Renal cortical epithelial cell (primary cell): ENCODE results near the gene ZNF462. TPM values are rescaled to one million over a fixed set of nuclear protein-coding genes. Genes with fewer than 3 reads are reported as not detected.
A peak's percentile ranks its signal among the peaks of the same experiment; 100 is the strongest.

Source experiments
- DNase-seq: peaks from one replicate; pipeline ENCODE4 v3.0.0-alpha.2; 2011; ENCODE audit warnings: low read depth
- total RNA-seq: library from RNA; depleted of rRNA; stranded (reverse); fragments of >200 nt; gene quantifications from 2 replicates; pipeline ENCODE4 v1.2.3, GENCODE V29; 2014

ZNF462 gene
- total RNA-seq, 1 donor from 2014 or later = 36.1 TPM

DNA sequence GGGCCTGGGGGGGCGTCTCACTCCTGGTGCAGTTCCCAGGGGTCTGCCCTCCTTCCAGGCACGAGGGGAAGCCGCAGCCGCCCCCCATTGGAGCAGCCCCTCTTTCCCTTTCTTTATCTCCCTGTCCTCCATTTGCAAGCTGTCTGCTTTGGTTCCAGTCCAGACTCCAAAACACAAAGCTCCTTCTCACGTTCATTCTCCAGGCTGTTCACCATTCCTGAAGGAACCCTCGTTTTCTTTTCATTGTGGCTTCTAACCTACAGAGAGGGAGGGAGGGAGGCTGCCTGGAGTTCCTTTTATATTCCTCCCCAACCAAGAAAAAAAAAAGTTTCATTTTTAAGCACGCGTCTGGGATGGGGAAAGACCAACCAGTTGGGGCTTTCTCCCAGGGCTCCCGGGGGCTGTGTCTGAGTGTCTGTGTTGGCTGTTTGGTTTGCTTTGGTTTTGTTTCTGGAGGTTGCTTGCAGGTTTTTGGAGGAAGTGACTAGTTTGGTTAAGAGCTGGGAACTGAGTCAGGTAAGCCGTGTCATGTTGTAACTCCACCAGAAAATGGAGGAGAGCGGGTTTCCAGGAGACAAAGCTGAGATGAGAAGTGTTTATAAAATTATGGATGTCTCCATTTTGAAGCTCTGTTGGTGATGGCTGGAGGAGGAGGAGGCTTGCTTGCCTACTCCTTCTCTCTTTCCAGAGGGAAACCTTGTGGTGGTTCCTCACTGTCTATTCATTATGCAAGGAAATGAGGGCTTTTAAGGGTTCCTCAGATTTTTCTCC, 1.6 kb downstream of the ZNF462 start:
- no peak for DNase-seq

DNA sequence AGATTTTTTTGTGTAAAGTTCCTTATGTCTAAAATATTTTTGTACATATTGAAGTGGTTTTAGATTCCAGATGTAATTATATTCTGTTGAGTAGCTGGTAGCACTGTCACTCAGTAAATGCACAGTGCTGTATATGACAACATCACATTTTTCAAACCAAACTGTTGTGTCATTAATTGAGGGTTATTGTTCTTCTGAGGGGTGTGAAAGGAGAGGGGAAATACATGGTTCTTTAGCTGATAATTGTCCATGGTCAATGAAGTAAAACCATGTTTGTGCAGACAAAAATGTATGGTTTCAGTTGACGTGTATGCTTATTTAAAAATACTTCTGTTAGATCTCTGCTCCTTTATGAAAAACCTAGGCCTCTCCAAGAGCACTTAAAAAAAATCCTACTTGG, 3.3 kb downstream of the ZNF462 start:
- DNase-seq = no peak

DNA sequence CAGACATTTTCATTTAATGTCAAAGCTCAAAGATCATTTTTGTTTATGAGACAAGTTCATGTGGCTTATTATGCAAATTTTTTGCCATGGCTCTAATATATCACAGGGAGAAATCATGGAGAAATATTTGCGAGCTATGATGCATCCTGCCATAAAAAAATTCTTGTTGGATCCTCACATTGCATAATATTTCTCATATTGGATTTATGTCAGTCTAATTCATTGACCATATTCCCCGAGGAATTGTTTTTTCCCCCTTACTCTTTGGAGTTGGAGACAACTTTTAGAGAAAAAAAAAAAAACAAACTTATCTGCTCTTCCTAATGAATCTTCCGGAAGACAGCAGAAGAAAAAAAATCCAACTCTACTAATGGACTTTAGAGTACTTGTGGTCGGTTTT, 4.3 kb downstream of the ZNF462 start:
- no peak for DNase-seq

DNA sequence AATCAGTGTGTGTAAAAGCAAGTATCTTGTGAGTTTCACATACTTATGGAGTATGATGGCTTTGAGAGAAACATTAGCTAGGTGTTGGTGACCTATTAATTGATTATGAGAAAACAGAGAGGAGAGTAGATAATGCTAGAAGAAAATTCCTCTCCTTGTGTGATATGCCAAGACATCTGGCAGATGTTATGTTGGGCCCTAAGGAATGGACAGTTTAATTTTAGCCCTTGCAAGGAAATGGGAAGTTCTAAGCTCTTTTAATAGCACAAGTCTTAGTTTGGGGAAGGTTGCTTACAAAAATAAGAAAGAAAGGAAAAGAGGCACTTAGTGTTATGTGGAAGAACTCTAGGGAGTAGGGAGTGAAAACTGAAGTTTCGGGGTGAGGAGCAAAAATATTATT, 5.1 kb downstream of the ZNF462 start:
- no peak for DNase-seq

DNA sequence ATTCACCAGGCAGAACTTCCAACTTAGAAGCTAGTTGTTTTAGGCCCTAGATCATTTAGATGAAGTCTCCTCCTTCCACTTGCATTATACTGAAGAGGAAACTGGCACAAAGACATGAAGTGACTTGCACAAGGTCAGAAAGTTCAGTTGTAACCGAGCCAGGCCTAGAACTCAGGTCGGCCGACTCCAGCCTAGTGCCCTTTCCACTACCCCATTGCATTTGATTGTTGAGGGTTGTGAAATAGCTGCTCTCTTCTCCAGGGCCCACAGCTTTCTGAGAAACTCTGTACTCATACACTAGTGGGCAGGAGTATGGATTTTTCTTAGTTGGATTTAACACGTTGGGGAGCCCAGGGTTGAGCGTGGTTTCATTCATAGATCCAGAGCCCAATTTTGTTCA, 5.6 kb downstream of the ZNF462 start:
- DNase-seq = no peak

DNA sequence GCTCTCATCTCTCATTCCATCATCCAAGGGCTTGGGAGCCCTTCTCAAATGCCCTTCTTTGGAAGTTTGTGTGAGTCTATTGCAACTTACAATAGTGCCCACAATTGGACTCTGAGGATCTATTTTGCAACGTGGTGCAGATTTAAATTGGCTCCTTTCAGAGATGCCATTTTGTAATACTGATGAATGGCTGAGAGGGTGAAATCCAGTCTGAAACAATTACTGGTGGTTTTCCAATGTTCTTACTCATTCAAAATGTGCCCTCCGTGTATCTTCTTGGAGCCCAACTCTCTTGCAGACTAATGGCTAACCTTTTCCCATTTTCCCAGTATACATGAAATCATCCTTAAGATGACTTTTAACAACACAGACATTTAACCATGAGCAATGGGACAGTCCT, 6.1 kb downstream of the ZNF462 start:
- peak; percentile 76 for DNase-seq

DNA sequence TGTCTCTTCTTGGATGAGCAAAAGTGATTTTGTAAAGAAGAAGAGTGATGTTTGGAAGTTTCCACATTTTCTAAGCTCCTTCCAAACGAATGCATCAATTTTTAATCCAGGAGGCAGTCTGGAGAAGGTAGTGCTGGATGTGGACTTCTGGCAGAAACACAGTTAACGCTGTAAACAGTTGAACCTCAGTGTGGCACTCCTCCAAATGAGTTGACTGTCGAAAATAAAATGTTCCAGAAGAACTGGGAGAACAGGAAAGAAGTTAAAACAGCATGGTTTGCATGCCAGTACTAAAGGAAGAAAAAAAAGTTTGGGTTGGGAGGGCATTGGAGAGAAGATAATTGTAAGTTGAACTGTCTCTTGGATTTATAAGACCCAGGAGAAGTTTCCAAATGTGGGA, 6.5 kb downstream of the ZNF462 start:
- no peak for DNase-seq

DNA sequence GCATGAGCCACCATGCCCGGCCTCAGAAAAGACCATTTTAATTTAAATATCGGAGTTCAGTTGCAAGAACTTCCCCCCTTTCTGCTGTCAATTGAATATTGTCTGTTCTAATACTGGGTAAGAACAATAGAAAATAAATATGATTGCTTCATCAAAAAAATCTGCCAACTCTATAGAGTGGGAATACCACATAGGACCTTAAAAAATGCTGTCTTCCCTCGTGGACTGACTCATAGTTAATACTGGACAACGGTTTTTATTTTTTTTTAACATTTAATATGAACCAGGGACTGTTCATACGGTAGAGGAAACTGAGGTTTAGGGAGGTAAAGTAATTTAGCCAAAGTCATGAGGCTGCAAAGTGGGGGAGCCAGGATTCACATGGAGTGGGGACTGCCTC, 9.7 kb downstream of the ZNF462 start:
- DNase-seq = no peak

DNA sequence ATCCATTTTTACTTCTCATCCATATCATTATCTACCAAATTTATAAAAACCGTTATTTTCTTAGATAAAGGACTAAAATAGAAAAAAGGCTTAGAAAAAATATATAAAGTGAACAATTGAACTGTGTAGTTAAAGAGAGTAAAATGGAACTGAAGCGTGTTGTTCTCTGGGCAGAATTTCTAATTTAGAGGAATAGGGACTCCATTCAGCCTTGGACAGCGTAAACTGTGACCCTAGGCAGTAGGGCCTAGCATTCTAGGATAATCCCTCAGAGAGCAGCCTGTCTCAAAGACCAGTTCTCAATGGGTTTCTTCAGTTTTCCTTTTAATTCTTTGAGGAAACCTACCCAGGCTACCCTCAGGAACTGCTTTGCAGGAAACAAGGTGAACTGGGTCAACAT, 11.1 kb downstream of the ZNF462 start:
- no peak for DNase-seq

DNA sequence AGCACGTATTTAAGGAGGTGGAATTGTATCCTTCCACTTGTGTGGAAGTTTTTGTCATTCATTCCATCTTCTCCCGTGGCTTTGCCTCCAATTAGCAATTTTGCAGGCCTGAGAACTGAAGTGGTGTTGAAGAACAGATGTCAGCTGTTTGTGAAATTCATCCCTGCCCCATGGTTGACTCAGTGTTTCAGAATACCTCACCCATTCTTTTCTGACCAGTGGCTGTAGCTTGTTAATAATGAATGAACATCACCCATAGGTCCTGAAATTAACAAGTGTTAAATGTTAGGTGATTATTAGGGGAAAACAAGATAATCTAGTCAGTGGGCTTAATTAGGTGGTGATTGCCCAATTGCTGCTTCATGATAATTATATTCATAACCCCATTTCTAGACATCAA, 11.7 kb downstream of the ZNF462 start:
- DNase-seq = no peak

DNA sequence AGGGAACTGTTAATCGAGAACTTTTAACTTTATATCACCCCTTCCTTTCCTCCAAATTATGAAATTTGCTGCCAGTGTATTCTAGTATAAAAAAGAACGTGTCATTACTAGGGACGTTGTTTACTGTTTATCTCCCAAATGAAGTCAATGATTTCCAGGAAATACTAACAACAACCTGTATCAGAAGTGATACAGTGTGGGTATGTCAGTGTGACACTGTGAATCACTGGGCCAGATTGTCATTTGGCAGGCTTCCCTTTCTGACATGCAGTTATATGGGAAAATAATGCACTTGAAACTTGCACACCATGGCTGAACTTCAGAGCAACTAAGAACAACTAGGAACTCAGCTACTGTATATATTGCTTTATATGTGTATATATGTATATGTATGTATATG, 12.6 kb downstream of the ZNF462 start:
- DNase-seq = no peak

DNA sequence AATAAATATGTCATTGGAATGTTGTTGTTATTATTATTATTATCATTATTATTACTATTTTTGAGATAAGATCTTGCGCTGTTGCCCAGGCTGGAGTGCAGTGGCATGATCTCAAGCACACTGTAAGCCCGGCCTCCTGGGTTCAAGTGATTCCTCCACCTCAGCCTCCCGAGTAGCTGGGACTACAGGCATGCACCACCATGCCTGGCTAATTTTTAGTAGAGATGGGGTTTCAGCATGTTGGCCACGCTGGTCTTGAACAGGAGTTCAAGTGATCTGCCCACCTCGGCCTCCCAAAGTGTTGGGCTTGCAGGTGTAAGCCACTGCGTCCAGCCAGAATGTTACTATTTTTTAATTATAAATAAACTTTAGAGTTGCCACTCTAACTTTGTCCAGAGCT, 14.4 kb downstream of the ZNF462 start:
- no peak for DNase-seq

DNA sequence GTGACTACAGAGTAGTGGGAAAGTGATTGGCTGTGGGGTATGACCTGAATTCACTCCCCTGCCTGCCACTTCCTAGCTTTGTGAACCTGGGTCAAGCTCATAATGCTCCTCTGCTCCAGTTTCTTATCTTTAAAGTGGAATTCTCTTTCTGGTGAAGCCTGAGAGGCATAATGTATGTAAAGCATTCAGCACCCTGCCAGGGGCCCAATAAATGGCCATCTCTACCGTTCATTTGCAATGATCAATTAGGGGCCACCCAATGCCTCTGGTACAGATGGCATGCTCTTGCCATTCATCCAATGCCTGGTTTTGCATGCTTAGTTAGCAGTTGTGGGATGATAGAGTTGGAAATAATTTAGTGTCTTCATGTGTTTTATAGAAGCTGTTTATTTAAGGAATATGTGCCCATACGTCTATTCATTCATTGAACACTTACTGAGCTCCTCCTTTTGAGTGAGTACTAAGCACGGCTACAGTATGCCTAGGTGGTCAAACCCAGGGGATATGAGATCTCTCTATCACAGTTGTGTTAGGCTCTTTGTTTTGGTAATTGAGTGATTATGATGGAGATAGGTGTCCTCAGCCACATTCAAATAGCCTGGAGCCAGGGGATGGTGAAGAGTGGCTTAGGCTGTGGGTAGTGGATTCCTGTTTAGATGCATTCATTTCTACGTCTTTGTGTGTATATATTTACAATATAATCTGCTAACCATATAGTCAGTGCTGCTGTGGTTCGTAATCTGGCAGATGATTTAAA, 15.3 kb downstream of the ZNF462 start:
- DNase-seq = no peak

DNA sequence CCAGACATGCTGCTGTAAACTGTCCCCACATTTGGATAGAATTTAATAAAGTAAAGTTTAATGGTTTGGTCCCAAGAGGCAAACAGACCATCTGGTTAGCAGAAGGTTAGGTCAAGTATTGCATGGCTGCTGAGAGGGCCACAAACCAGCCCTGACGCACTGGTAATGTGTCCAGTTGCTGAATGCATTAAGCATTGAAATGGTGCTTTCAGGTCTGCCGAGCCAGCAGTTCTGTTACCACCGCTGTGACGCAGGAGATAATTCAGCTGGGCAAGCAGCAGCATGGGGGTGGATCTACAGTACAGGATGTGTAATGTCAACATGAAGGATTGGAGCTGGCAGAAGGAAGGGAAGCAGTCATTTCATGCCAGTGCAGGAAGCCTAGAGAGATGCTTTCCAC, 16.0 kb downstream of the ZNF462 start:
- DNase-seq = peak; percentile 88

DNA sequence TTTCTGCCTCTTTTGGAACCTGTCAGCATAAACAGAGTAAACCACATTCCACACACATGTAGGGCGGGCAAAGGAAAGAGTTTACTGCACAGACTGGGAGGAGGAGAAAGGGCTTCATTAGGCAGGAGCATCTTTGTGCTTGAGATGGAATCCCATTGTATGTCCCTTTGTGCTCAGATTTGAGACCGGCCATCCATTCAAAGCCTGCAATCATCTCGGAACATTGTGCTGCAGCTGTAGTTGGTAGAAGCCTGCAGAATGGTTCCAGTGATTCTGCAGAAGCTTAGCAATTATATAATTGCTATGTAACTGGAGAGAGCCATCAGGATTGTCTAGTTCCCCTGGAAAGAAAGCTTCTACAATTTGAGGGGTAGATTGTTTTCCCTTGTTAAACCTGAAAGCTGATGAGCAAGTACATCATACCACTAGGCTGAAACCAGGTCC, 16.5 kb downstream of the ZNF462 start:
- DNase-seq = no peak

DNA sequence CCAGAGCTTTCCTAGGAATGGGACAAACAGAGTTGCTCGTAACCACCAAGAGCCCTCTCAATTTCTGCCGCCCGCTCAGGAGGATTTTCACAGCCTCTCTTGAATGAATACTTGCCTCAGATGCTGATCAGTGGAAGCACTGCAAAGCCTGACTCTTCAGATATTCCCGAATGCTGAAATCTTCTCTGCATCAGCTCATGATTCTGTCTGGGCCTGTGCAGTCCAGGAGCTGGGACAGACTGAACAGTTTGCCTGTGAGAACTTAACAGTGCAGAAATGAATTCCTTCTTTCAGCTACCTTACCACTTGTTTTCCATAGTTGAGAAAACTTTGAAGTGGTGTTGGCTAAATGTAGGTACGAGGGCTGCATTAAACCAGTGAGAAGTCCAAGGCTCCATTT, 17.1 kb downstream of the ZNF462 start:
- no peak for DNase-seq

DNA sequence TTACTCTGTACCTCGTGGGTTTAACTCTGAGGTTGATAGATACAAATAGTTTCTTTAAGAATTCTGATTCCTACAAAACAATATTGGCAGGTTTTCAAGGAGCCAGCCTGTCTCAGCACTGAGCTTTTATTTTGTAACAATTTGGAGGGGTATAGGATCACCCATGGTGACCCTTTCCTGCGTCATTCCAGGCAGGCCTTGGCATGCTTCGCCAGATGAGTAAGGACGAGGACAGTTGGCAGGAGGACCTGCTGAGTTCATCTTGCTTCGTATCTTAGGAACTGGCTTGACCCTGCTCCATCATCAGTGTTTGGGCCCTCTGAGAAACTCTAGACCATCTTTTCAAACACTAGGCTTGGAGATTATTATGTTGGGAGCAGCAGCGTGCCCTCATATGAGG, 17.9 kb downstream of the ZNF462 start:
- no peak for DNase-seq

DNA sequence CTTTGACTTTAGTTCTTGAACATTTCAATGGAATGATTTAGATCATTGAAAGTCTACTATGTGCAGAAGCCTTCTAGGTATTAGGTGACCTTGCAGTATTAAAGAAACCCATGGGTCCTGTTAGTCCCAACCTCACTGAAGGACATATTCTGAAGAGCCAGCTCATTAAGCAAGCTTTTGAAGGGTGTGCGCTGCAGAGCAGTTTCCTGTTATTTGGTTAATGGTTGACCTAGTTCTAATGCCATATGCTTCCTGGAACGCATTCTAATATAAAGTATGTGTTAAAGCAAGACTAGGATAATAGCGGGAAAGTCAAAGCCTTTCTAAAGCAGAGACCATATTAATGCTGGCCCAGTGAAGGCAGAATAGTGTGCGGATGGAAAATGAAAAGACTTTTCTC, 20.1 kb downstream of the ZNF462 start:
- DNase-seq = peak; percentile 90

DNA sequence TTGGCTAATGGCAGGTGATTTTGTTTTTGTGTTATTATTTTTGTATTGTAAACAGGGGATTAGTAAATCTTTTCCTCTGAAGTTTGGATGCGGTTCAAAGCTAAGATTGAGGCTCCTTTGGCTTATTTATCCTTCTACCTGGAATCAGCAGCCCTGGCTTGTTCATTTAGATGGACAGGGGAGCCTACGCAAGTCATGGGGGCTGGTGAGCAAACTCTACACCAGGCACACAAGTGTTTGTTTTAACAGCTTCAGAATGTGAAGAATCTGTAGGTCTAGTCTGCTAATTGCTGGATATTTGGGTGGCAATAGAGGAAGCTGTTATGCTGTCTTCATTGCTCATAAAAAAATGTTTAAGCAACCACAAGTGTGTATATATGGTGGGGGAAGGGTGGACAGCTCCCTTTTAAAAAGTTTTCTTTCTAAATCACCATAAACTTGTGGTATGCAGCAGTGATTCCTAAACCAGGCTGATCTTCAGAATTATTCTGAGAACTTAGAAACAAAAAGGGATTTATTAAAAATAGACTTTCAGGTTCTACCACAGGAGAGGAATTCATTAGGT, 20.7 kb downstream of the ZNF462 start:
- peak; percentile 57 for DNase-seq

DNA sequence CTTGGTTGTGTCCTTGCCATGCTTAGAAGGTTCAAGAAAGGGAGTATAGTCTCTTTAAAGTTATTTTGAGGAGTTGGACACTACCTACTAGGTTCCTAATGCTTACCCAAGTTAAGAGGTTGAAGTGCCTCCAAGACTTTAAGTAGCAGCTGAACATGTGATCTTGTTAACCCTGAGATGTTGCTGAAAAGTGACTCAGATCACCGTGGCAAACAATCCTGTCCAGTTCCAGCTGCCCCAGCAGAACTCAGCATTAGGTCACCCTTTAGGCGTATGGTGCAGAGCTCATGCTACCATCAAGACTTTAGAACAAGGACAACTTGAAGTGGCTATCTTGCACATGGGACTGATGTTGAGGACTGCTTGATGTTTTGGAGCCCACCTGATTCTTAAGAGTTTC, 22.5 kb downstream of the ZNF462 start:
- DNase-seq = peak; percentile 93

DNA sequence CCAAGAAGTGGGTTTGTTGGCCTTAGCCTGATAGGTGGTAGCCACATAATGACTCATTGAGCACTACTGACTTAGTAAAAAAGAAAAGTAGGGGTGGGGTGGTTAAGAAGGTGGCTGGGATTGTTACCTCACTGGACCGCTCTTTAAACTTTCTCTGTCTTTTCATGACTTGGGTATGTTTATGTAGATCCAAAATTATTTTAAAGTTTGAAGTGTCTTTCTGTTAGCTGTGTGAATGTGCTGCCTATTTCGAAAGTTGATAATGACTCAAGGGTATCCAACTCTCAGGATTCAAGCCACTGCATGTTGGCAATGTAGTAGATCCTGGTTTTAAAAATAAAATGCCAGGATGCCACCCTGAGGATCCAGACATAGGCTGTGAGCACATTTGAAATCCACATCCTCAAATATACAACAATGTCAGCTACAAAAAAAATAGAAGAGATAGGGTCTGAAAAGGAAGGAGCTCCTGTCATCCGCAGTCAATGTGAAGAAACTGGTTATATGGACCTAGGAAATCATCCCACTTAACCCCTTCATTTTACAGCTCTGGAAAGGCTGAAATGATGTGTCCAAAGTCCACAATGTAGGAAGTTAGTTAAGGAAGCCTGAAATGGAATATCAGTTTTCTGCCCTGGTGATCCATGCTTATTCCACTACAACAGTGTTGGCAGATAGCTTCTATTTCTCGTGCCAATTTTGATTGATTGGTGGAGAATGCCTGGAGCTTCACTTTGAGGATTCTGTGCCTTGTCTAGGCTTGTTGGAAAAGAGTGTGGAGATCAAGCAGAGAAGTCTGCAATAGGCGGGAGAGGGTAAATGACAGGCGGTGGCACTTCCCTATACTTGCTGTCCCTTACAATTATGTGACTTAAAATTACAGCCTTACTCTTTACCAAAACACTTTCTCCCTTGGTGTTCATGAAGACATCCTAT, 23.4 kb downstream of the ZNF462 start:
- DNase-seq = peak; percentile 53

DNA sequence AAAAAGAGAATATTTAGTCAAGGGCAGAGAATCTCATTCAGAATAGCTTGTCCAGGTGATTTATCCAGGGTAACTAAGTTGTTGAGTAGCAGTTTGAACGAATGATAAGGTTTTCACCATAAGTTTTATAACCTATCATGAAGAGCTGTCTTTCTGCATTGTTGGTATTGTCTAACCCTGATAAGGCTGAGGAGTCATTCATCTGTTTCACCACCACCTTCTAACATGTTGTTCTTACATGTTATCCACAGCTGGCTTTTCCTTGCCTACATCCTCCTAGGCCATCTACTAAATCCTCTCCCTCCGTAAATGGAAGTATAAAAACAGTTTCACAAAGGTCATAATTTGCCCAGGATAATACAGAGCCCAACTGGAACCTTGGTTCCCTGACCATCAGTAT, 24.1 kb downstream of the ZNF462 start:
- no peak for DNase-seq
